GM18511 (cell line): ENCODE measurements around the gene GTF2IRD1.
"Not testable (repeated sequence)": the region's sequence is repeated elsewhere in the genome, so short reads cannot be mapped to it uniquely, and the experiment has no call there.

Experiments
- ATAC-seq: cut with Tn5 transposase; IDR thresholded peaks from one replicate; pipeline ENCODE4 v1.9.1; 2021; ENCODE audit warnings: mild to moderate bottlenecking, moderate library complexity; ENCODE audit not compliant: unreplicated experiment

The GTF2IRD1 gene

GRCh38 chr7:74511345-74511744, 57.6 kb downstream of the GTF2IRD1 start:
- no peak for ATAC-seq

GRCh38 chr7:74512762-74513161, 59.1 kb downstream of the GTF2IRD1 start:
- no peak for ATAC-seq

GRCh38 chr7:74514131-74514591, 60.5 kb downstream of the GTF2IRD1 start:
- no peak for ATAC-seq

GRCh38 chr7:74515276-74515675, 61.6 kb downstream of the GTF2IRD1 start:
- ATAC-seq: no peak

- ATAC-seq: no peak
Measured at GRCh38 chr7:74516214-74516613, 62.5 kb downstream of the GTF2IRD1 start.

- no peak for ATAC-seq
Measured at GRCh38 chr7:74518041-74518440, 64.3 kb downstream of the GTF2IRD1 start.

GRCh38 chr7:74518654-74519053, 64.9 kb downstream of the GTF2IRD1 start:
- ATAC-seq: no peak

- ATAC-seq: no peak
Measured at GRCh38 chr7:74519395-74519794, 65.7 kb downstream of the GTF2IRD1 start.

- no peak for ATAC-seq
Measured at GRCh38 chr7:74521855-74522254, 68.1 kb downstream of the GTF2IRD1 start.

GRCh38 chr7:74522281-74522905, 68.7 kb downstream of the GTF2IRD1 start:
- no peak for ATAC-seq

GRCh38 chr7:74523015-74523414, 69.3 kb downstream of the GTF2IRD1 start:
- no peak for ATAC-seq

- ATAC-seq: no peak
Measured at GRCh38 chr7:74525140-74525539, 71.4 kb downstream of the GTF2IRD1 start.

GRCh38 chr7:74525881-74526280, 72.2 kb downstream of the GTF2IRD1 start:
- ATAC-seq: no peak

GRCh38 chr7:74526780-74527179, 73.1 kb downstream of the GTF2IRD1 start:
- ATAC-seq: no peak

GRCh38 chr7:74527842-74528241, 74.1 kb downstream of the GTF2IRD1 start:
- no peak for ATAC-seq

GRCh38 chr7:74528773-74529172, 75.1 kb downstream of the GTF2IRD1 start:
- not testable (repeated sequence) for ATAC-seq

- ATAC-seq: no peak
Measured at GRCh38 chr7:74535951-74536356, 82.2 kb downstream of the GTF2IRD1 start.

GRCh38 chr7:74541937-74542336, 88.2 kb downstream of the GTF2IRD1 start:
- not testable (repeated sequence) for ATAC-seq

GRCh38 chr7:74542558-74543117, 88.9 kb downstream of the GTF2IRD1 start:
- ATAC-seq: no peak

- no peak for ATAC-seq
Measured at GRCh38 chr7:74544706-74545469, 91.2 kb downstream of the GTF2IRD1 start.

GRCh38 chr7:74545921-74546320, 92.2 kb downstream of the GTF2IRD1 start:
- no peak for ATAC-seq

- ATAC-seq: peak; percentile 81
Measured at GRCh38 chr7:74553596-74554012, 99.9 kb downstream of the GTF2IRD1 start.
